NCI-H146 (cell line): ENCODE measurements around the gene PRKAG1.

Source experiments
- DNase-seq: peaks from one replicate; lab custom pipeline; 2025; lab: John Stamatoyannopoulos, UW

The PRKAG1 gene

GRCh38 chr12:48966177-48966895 is 52.2 kb downstream of the PRKAG1 start:
- DNase-seq, result no peak

GRCh38 chr12:48965298-48965838 is 53.2 kb downstream of the PRKAG1 start:
- DNase-seq, result no peak

- DNase-seq, result no peak
Measured at GRCh38 chr12:48961801-48962200, 56.8 kb downstream of the PRKAG1 start.

- no peak for DNase-seq
Measured at GRCh38 chr12:48961331-48961730, 57.2 kb downstream of the PRKAG1 start.

- DNase-seq, result no peak
Measured at GRCh38 chr12:48960834-48961233, 57.7 kb downstream of the PRKAG1 start.

- no peak for DNase-seq
Measured at GRCh38 chr12:48958049-48958388, 60.6 kb downstream of the PRKAG1 start.

- DNase-seq, result peak; percentile 98
Measured at GRCh38 chr12:48957141-48958048, 61.2 kb downstream of the PRKAG1 start, which contains the start of gene ARF3. Gene ARF3 (minus strand): TSS chr12:48957487. CDS start chr12:48941095, 16,392 bp downstream.

- peak; percentile 95 for DNase-seq
Measured at GRCh38 chr12:48956279-48957140, 62.1 kb downstream of the PRKAG1 start.

- DNase-seq, result no peak
Measured at GRCh38 chr12:48954841-48955501, 63.6 kb downstream of the PRKAG1 start.

GRCh38 chr12:48954061-48954460 is 64.5 kb downstream of the PRKAG1 start:
- DNase-seq, result no peak

GRCh38 chr12:48952691-48953090 is 65.9 kb downstream of the PRKAG1 start:
- DNase-seq, result no peak
